Skeletal muscle tissue (tissue), 4 donors: Measurements from ENCODE around the gene NBEAL1. TPM values are rescaled to one million over a fixed set of nuclear protein-coding genes. Genes with fewer than 3 reads are reported as not detected.
A peak's percentile ranks its signal among the peaks of the same experiment; 100 is the strongest.
"Not testable (repeated sequence)": the region's sequence is repeated elsewhere in the genome, so short reads cannot be mapped to it uniquely, and the experiment has no call there.

Source experiments
- H3K27ac ChIP-seq: one replicate; pipeline ENCODE4 v1.7.0; 2013; ENCODE audit warnings: mild to moderate bottlenecking, low read depth, low read length, inconsistent platforms
- H3K27me3 ChIP-seq, 3 donors: one replicate each; pipeline ENCODE4 v1.7.0; 2013; ENCODE audit warnings: low read length in 3 of 3; ENCODE audit not compliant: control insufficient read depth in 3 of 3, insufficient read depth in 3 of 3
- H3K36me3 ChIP-seq, 3 donors: one replicate each; pipeline ENCODE4 v1.7.0; 2013; ENCODE audit warnings: low read length in 3 of 3; ENCODE audit not compliant: control insufficient read depth in 3 of 3, insufficient read depth in 3 of 3
- H3K4me1 ChIP-seq, 3 donors: one replicate each; pipeline ENCODE4 v1.7.0; 2013; ENCODE audit warnings: low read length in 3 of 3, mild to moderate bottlenecking in 3 of 3; ENCODE audit not compliant: control insufficient read depth in 3 of 3, insufficient read depth in 3 of 3
- H3K4me3 ChIP-seq, 3 donors: one replicate each; pipeline ENCODE4 v1.7.0; 2013; ENCODE audit warnings: low read length in 3 of 3
- H3K9ac ChIP-seq, 3 donors: one replicate each; pipeline ENCODE4 v1.7.0; 2013; ENCODE audit warnings: low read length in 3 of 3, mild to moderate bottlenecking in 3 of 3, moderate library complexity in 2 of 3, low read depth in 1 of 3
- H3K9me3 ChIP-seq, 3 donors: one replicate each; pipeline ENCODE4 v1.7.0; 2013; ENCODE audit warnings: low read length in 3 of 3; ENCODE audit not compliant: control insufficient read depth in 3 of 3
- total RNA-seq: library from RNA; depleted of rRNA; stranded (reverse); fragments of >200 nt; gene quantifications from one replicate; pipeline ENCODE4 v1.2.3, GENCODE V29; 2014
- donor health status: Osteomylitis.

NBEAL1 gene
- total RNA-seq, 1 donor from 2014 or later = 29.2 TPM

DNA sequence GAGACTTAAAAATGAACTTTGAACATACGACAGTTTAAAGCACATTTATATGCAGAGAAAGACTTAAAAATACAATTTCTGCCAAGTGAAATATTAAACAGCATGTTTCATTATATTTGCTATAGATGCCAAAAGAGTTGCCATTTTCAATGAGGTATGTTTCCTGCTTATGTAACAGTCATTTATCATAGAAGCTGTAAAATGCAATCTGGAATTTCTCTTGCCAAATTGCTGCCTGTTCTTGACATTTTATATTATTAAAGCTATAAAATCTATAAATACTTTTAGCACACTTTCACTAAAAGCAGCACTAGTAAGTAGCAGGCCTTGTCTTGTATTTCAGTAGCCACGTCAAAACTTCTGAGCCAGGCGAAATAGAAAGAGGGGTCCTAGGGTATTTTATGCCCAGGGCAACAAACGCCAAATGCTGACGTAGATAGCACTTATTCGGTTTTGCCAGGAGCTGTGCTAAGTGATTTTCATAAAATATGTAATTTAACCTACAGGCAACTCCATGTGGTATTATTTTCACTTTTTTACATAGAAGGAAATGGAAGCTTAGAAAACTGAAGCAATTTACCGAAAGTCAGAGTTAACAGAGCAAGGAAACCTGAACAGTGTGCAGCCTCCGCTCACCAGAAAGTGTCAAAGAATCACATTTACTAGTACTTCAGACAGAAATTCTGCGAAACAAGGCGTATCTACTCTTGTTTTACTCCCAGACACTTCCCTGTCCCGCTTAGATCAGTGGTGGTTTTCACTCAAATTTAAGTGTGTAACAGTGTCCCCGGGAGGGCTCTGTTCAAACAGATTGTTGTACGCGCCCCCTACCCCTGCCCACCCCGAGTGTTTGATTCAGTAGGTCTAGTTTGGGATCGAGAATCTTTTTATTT is 222.9 kb downstream of the NBEAL1 start:
- H3K27me3 ChIP-seq = no peaks in the 10 kb centered on the region
- H3K36me3 ChIP-seq = peaks cover 2 to 5% (median 5%) of the 10 kb centered on the region in 3 donors
- H3K9me3 ChIP-seq = no peaks in the 10 kb centered on the region
- H3K4me3 ChIP-seq = peak overlapping the region in 2 of 3 donors; percentile 94 to 97
- peak overlapping the region in 1 of 3 donors; percentile 98 for H3K9ac ChIP-seq
- peaks cover 10 to 20% (median 16%) of the 10 kb centered on the region in 3 donors for H3K4me1 ChIP-seq
- peak overlapping the region; percentile 95 for H3K27ac ChIP-seq

GRCh38 chr2:203238292-203238703 is 223.6 kb downstream of the NBEAL1 start:
- Histone ChIP-seq H3K9me3 (no peaks in the 10 kb centered on the region), H3K27ac (peak overlapping the region; percentile 95), H3K4me1 (peaks cover 10 to 20% (median 16%) of the 10 kb centered on the region in 3 donors), H3K9ac (peak overlapping the region; percentile 93 to 98 (median 95)), H3K27me3 (no peaks in the 10 kb centered on the region), H3K4me3 (peak overlapping the region; percentile 91 to 97 (median 94)), H3K36me3 (peaks cover 5 to 10% (median 7%) of the 10 kb centered on the region in 3 donors)

DNA sequence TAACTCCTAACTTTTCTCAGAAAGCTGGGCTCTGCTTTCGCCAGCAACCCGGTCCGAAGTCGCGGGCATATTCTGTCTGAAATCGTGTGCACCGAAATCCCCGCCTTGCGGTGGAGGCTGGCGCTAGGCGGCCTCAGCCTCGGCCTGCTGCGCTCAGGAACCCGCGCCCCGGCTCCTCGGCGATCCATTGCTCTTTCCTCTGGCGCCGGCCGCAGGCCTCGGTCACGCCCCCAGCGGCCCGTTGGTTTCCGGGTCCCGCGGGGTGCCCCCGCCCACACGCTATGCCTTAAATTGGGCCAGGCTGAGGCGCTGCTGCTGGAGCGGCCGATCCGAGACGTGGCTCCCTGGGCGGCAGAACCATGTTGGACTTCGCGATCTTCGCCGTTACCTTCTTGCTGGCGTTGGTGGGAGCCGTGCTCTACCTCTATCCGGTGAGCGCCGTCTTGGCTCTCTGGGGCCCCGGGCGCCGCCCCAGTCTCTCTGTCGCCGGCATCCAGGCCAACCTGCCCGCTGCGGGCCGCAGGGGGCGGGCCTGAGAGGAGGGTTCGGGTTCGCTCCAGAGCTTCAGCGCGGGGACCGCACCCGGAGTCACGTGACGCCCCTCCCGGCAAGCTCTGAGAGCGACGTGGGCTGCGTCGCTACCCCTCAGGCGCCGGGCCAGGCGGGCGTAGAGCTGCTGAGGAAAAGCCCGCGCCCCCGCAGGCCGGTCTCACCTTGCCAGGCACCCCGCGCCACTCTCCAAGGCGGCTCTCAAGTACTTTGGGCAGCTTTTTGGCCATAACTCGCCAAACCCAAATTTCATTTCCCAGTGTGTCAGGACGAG is 224.2 kb downstream of the NBEAL1 start, which contains the start of gene CYP20A1:
Gene CYP20A1, plus strand, starts transcription at position 315 of the 823 bp plus-strand sequence. Its CDS starts 45 bp downstream, at position 360.
- Histone ChIP-seq H3K27me3 (no peaks in the 10 kb centered on the region), H3K9ac (peak within 1 kb of the TSS; percentile 93 to 98 (median 95)), H3K36me3 (peaks cover 7 to 10% (median 7%) of the 10 kb centered on the region in 3 donors), H3K4me3 (peak within 1 kb of the TSS; percentile 91 to 97 (median 94)), H3K4me1 (peaks cover 10 to 20% (median 16%) of the 10 kb centered on the region in 3 donors), H3K27ac (peak within 1 kb of the TSS; percentile 95), H3K9me3 (no peaks in the 10 kb centered on the region)

DNA sequence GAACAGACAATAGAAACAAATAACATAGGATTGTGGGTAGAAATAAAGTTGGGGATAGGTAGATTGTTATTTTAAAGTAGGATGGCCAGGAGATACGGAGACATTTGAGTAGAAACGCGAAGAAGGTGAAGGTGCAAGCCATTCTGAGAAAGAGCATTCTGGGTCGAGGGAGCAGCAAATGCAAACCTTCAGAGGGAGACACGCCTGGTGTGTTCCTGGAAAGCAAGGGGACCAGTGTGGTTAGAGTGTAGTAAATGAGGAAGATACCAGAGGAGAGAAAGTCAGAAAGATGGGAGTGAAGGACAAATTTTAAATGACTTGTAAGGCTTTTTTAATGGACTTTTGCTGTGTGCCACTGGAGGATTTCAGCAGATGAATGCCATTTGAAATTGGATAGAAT is 225.8 kb downstream of the NBEAL1 start:
- no peak overlapping the region for H3K27ac ChIP-seq

DNA sequence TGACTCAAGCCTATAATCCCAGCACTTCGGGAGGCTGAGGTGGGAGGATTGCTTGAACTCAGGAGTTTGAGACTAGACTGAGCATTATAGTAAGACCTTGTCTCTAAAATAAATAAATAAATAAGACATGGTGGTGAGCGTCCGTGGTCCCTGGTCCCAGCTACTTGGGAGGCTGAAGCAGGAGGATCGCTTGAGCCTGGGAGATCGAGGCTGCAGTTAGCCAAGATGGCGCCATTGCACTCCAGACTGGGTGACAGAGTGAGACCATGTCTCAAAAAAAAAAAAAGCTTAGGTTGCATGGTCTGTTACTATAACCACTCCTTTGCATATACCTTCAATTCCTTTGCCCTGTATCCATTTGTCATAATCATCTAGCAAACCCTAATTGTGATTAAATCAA is 227.8 kb downstream of the NBEAL1 start:
- H3K27me3 ChIP-seq = no peaks in the 10 kb centered on the region

More for the DNA sequence above, 225.8 kb downstream of the NBEAL1 start:
- no peak overlapping the region for H3K9ac ChIP-seq
- peaks cover 10 to 20% (median 16%) of the 10 kb centered on the region in 3 donors for H3K4me1 ChIP-seq
- H3K27me3 ChIP-seq = no peaks in the 10 kb centered on the region
- H3K4me3 ChIP-seq = peak overlapping the region in 1 of 3 donors; percentile 91
- H3K36me3 ChIP-seq = peaks cover 7 to 10% (median 7%) of the 10 kb centered on the region in 3 donors
- H3K9me3 ChIP-seq = no peaks in the 10 kb centered on the region

GRCh38 chr2:203246646-203247045 is 232.0 kb downstream of the NBEAL1 start:
- Histone ChIP-seq H3K4me3 (no peak overlapping the region), H3K9ac (no peak overlapping the region), H3K27me3 (no peaks in the 10 kb centered on the region), H3K27ac (no peak overlapping the region), H3K4me1 (no peaks in the 10 kb centered on the region), H3K36me3 (peaks cover 9 to 25% (median 10%) of the 10 kb centered on the region in 3 donors), H3K9me3 (no peaks in the 10 kb centered on the region)

More for the DNA sequence above, 227.8 kb downstream of the NBEAL1 start:
- Histone ChIP-seq H3K9me3 (no peaks in the 10 kb centered on the region), H3K9ac (no peak overlapping the region), H3K4me1 (peaks cover 10 to 20% (median 16%) of the 10 kb centered on the region in 3 donors), H3K4me3 (no peak overlapping the region), H3K27ac (no peak overlapping the region), H3K36me3 (peaks cover 7 to 16% (median 10%) of the 10 kb centered on the region in 3 donors)

- no peaks in the 10 kb centered on the region for H3K9me3 ChIP-seq
- no peak overlapping the region for H3K9ac ChIP-seq
- H3K36me3 ChIP-seq = peaks cover 18 to 40% (median 27%) of the 10 kb centered on the region in 3 donors
- no peak overlapping the region for H3K4me3 ChIP-seq
- H3K27me3 ChIP-seq = no peaks in the 10 kb centered on the region
- H3K4me1 ChIP-seq = no peaks in the 10 kb centered on the region
- H3K27ac ChIP-seq = no peak overlapping the region
Measured at GRCh38 chr2:203252818-203253217, 238.1 kb downstream of the NBEAL1 start.

GRCh38 chr2:203253422-203254095 is 238.9 kb downstream of the NBEAL1 start:
- peaks cover 16 to 37% (median 31%) of the 10 kb centered on the region in 3 donors for H3K36me3 ChIP-seq
- not testable (repeated sequence) for H3K4me1 ChIP-seq, H3K27me3 ChIP-seq, H3K27ac ChIP-seq, H3K9me3 ChIP-seq, H3K9ac ChIP-seq, H3K4me3 ChIP-seq
